ENCODE data around the gene KRTAP9-1. TPM values are rescaled to one million over a fixed set of nuclear protein-coding genes. Genes with fewer than 3 reads are reported as not detected.
A peak's percentile ranks its signal among the peaks of the same experiment; 100 is the strongest.

The KRTAP9-1 gene
- total RNA-seq, 4 donors from 2014 or later, result not detected

DNA sequence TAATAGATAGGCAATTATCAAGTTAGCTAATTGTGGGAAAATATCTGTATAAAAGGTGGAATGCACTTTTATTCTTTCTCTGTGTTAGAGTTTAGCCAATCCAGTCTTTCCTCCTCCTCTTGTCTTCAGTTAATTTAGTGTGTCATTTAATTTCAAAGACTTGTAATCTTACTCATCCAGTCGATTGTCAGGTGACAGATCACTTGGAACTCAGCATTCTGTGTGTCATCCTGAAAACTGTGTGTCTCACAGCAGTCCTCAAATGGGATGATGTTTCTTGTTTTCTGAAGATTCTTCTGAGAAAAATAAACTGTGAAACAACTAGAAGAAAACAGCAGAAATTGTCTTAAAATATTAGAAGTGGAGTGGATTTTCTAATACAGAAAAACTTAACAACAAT is 4.7 kb upstream of the KRTAP9-1 start:
- 42 to 50% methylated on average over 1 of the region's 1 CpG for WGBS, 2 donors (ENCODE audit: low coverage in 1 of 2)
- in situ Hi-C loops (cut with MboI; ENCODE audit: low pct_ligation_motif_present in 1 of 4, low pct_unique_long_range_greater_than_20kb in 1 of 4, low sequenced_read_pairs in 3 of 4), result no loop called here
- DNase-seq, result no peak

GRCh38 chr17:41186872-41187271 is 2.8 kb upstream of the KRTAP9-1 start:
- intact Hi-C loops (cut with DNase I; ENCODE audit: low total_unique reads) (no loop called here), in situ Hi-C loops (cut with MboI; ENCODE audit: low pct_ligation_motif_present in 1 of 4, low pct_unique_long_range_greater_than_20kb in 1 of 4, low sequenced_read_pairs in 3 of 4) (no loop called here)
- Histone ChIP-seq H3K4me1 (peaks cover 0 to 8% (median 0%) of the 10 kb centered on the region in 4 donors), H3K27me3 (peaks cover 13% of the 10 kb centered on the region), H3K27ac (no peak overlapping the region), H3K36me3 (no peaks in the 10 kb centered on the region), H3K9me3 (no peaks in the 10 kb centered on the region), H3K4me3 (no peak overlapping the region)
- DNase-seq, result no peak
- WGBS, 2 donors (ENCODE audit: low coverage in 1 of 2), result 100% methylated on average over 2 of the region's 2 CpGs; no CpG with 5 or more reads in 1 of the 2 donors
- TF ChIP-seq POLR2A (IDR thresholded peaks at IDR 0.05), result no peak

More for the DNA sequence above, 4.7 kb upstream of the KRTAP9-1 start:
- no peaks in the 10 kb centered on the region for H3K36me3 ChIP-seq
- TF ChIP-seq, protein P1, sequence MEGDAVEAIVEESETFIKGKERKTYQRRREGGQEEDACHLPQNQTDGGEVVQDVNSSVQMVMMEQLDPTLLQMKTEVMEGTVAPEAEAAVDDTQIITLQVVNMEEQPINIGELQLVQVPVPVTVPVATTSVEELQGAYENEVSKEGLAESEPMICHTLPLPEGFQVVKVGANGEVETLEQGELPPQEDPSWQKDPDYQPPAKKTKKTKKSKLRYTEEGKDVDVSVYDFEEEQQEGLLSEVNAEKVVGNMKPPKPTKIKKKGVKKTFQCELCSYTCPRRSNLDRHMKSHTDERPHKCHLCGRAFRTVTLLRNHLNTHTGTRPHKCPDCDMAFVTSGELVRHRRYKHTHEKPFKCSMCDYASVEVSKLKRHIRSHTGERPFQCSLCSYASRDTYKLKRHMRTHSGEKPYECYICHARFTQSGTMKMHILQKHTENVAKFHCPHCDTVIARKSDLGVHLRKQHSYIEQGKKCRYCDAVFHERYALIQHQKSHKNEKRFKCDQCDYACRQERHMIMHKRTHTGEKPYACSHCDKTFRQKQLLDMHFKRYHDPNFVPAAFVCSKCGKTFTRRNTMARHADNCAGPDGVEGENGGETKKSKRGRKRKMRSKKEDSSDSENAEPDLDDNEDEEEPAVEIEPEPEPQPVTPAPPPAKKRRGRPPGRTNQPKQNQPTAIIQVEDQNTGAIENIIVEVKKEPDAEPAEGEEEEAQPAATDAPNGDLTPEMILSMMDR (IDR thresholded peaks at IDR 0.05), result no peak
- H3K4me3 ChIP-seq, result no peak overlapping the region
- no peak overlapping the region for H3K27ac ChIP-seq
- peaks cover 19% of the 10 kb centered on the region for H3K27me3 ChIP-seq
- no peaks in the 10 kb centered on the region for H3K9me3 ChIP-seq
- intact Hi-C loops (cut with DNase I; ENCODE audit: low total_unique reads), result no loop called here
- peaks cover 0 to 13% (median 0%) of the 10 kb centered on the region in 4 donors for H3K4me1 ChIP-seq

DNA sequence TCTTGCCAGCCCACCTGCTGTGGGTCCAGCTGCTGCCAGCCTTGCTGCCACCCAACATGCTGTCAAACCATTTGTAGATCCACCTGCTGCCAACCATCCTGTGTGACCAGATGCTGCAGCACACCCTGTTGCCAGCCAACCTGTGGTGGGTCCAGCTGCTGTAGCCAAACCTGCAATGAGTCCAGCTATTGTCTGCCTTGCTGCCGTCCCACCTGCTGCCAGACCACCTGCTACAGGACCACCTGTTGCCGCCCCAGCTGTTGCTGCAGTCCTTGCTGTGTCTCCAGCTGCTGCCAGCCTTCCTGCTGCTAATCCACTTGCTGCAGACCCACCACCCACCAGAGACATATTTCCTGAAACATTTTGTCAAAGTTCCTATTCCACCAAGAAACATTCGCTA is 641 bp downstream of the KRTAP9-1 start:
- Histone ChIP-seq H3K27me3 (peaks cover 7% of the 10 kb centered on the region), H3K4me3 (no peak overlapping the region), H3K27ac (no peak overlapping the region), H3K4me1 (no peaks in the 10 kb centered on the region), H3K36me3 (no peaks in the 10 kb centered on the region), H3K9me3 (no peaks in the 10 kb centered on the region)
- intact Hi-C loops (cut with DNase I; ENCODE audit: low total_unique reads), result no loop called here
- in situ Hi-C loops (cut with MboI; ENCODE audit: low pct_ligation_motif_present in 1 of 4, low pct_unique_long_range_greater_than_20kb in 1 of 4, low sequenced_read_pairs in 3 of 4), result no loop called here
- 90 to 94% methylated on average over 3 of the region's 3 CpGs for WGBS, 2 donors (ENCODE audit: low coverage in 1 of 2)
- TF ChIP-seq POLR2A (IDR thresholded peaks at IDR 0.05) (no peak), POLR2AphosphoS5 (IDR thresholded peaks at IDR 0.05) (no peak), EP300 (IDR thresholded peaks at IDR 0.05; ENCODE audit: low read depth) (no peak)
- TF ChIP-seq, protein P1 (IDR thresholded peaks at IDR 0.05), result no peak
- no peak for DNase-seq

DNA sequence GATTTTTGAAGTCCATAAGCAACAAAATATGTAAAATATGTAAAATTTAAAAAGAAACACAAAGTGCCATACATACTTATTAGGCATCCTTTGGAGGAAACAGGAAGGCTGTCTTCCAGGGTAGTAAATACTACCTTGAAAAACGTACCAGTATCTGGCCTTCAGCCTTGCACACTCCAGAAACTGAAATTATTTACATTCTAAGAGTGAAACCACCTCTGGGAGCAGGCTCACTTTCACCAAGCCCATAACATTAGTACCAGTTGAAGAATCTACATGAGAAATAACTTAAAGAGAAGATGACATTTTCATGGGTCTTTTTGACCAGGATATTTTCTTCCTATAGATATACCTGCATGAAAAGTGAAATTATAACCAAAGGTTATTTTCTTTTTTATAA is 6.4 kb downstream of the KRTAP9-1 start:
- Histone ChIP-seq H3K9me3 (no peaks in the 10 kb centered on the region), H3K4me1 (peaks cover 0 to 10% (median 4%) of the 10 kb centered on the region in 4 donors), H3K27ac (no peak overlapping the region), H3K4me3 (no peak overlapping the region), H3K27me3 (no peaks in the 10 kb centered on the region), H3K36me3 (no peaks in the 10 kb centered on the region)
- in situ Hi-C loops (cut with MboI; ENCODE audit: low pct_ligation_motif_present in 1 of 4, low pct_unique_long_range_greater_than_20kb in 1 of 4, low sequenced_read_pairs in 3 of 4), result no loop called here
- intact Hi-C loops (cut with DNase I; ENCODE audit: low total_unique reads), result no loop called here
- WGBS, 2 donors (ENCODE audit: low coverage in 1 of 2), result 23 to 33% methylated on average over 1 of the region's 1 CpG
- DNase-seq, result no peak
- TF ChIP-seq, protein P1 (IDR thresholded peaks at IDR 0.05), result no peak
- no peak for TF ChIP-seq POLR2AphosphoS5 (IDR thresholded peaks at IDR 0.05)
- TF ChIP-seq POLR2A (IDR thresholded peaks at IDR 0.05), result no peak
- no peak for TF ChIP-seq EP300 (IDR thresholded peaks at IDR 0.05; ENCODE audit: low read depth)

GRCh38 chr17:41199421-41200078 is 9.9 kb downstream of the KRTAP9-1 start:
- H3K36me3 ChIP-seq, result no peaks in the 10 kb centered on the region
- H3K27ac ChIP-seq, result peak overlapping the region in 3 of 4 donors; percentile 1 to 41 (median 36)
- 25 to 39% methylated on average over 2 to 5 of the region's 5 CpGs for WGBS, 2 donors (ENCODE audit: low coverage in 1 of 2)
- peaks cover 0 to 10% (median 4%) of the 10 kb centered on the region in 4 donors for H3K4me1 ChIP-seq
- TF ChIP-seq, protein P1 (IDR thresholded peaks at IDR 0.05), result no peak
- TF ChIP-seq POLR2AphosphoS5 (IDR thresholded peaks at IDR 0.05) (peak in 1 of 3 donors; percentile 7), POLR2A (IDR thresholded peaks at IDR 0.05) (no peak), EP300 (IDR thresholded peaks at IDR 0.05; ENCODE audit: low read depth) (no peak)
- H3K27me3 ChIP-seq, result no peaks in the 10 kb centered on the region
- H3K4me3 ChIP-seq, result no peak overlapping the region
- intact Hi-C loops (cut with DNase I; ENCODE audit: low total_unique reads), result no loop called here
- in situ Hi-C loops (cut with MboI; ENCODE audit: low pct_ligation_motif_present in 1 of 4, low pct_unique_long_range_greater_than_20kb in 1 of 4, low sequenced_read_pairs in 3 of 4), result no loop called here
- H3K9me3 ChIP-seq, result no peaks in the 10 kb centered on the region
- DNase-seq, result peak; percentile 20
